IMR-90 (cell line): ENCODE data around the gene TRPM1. TPM values are rescaled to one million over a fixed set of nuclear protein-coding genes. Genes with fewer than 3 reads are reported as not detected.

Experiments used
- ATAC-seq: fragments of 200-7000 bp; cut with Tn5 transposase; 2 replicates; pipeline ENCODE4 v1.9.1; 2020; ENCODE audit warnings: low read depth, mild to moderate bottlenecking, moderate library complexity
- BruUV-seq: library from RNA; stranded (reverse); fragments of 400-500 nt; replicated peaks from 2 replicates; lab custom pipeline; 2021; lab: Mats Ljungman, UMichigan
- CTCF ChIA-PET: fragments of 300-600 bp; formaldehyde crosslinking; extraction: SDS; loops from one replicate; lab custom pipeline; 2021; ENCODE audit warnings: antibody characterized with exemption; lab: Yijun Ruan, JAX
- POLR2A ChIA-PET: fragments of 300-600 bp; sonication (Branson Sonifier 250); formaldehyde crosslinking; loops from one replicate; lab custom pipeline; 2022; ENCODE audit warnings: antibody characterized with exemption; ENCODE audit not compliant: unreplicated experiment; lab: Charles Lee
- DNase-seq: peaks from one replicate; pipeline ENCODE4 v3.0.0; 2013
- H2AFZ ChIP-seq: replicated peaks from 2 replicates; pipeline ENCODE3; 2013; ENCODE audit warnings: low read length, mild to moderate bottlenecking; ENCODE audit not compliant: poor library complexity
- H2AK5ac ChIP-seq: 2 replicates; pipeline ENCODE4 v1.6.1; 2013; ENCODE audit warnings: low read depth, low read length, inconsistent platforms
- H2AK9ac ChIP-seq: replicated peaks from 2 replicates; pipeline ENCODE3; 2013; ENCODE audit warnings: mild to moderate bottlenecking, low read depth, low read length, moderate library complexity; ENCODE audit not compliant: poor library complexity
- H2BK120ac ChIP-seq: 2 replicates; pipeline ENCODE4 v1.6.1; 2013; ENCODE audit warnings: low read depth, low read length, inconsistent platforms
- H2BK15ac ChIP-seq: 3 replicates; pipeline ENCODE4 v1.6.1; 2013; ENCODE audit warnings: low read depth, low read length, inconsistent platforms
- H2BK20ac ChIP-seq: 2 replicates; pipeline ENCODE4 v1.6.1; 2013; ENCODE audit warnings: low read depth, mild to moderate bottlenecking, inconsistent platforms, low read length, moderate library complexity
- H2BK5ac ChIP-seq: 2 replicates; pipeline ENCODE4 v1.6.1; 2013; ENCODE audit warnings: mild to moderate bottlenecking, low read depth, low read length, inconsistent platforms; ENCODE audit not compliant: poor library complexity, severe bottlenecking
- H3K14ac ChIP-seq: replicated peaks from 2 replicates; pipeline ENCODE4 v1.6.1; 2013; ENCODE audit warnings: low read depth, low read length, inconsistent platforms
- H3K18ac ChIP-seq: 2 replicates; pipeline ENCODE4 v1.6.1; 2013; ENCODE audit warnings: low read depth, low read length, control low read depth
- H3K23ac ChIP-seq: 2 replicates; pipeline ENCODE4 v1.6.1; 2013; ENCODE audit warnings: low read depth, low read length, inconsistent platforms
- H3K27ac ChIP-seq: 2 replicates; pipeline ENCODE4 v1.5.1; 2013; ENCODE audit warnings: mild to moderate bottlenecking, control low read depth, low read length; ENCODE audit not compliant: insufficient read depth
- H3K27me3 ChIP-seq: 2 replicates; pipeline ENCODE4 v1.6.1; 2013; ENCODE audit warnings: low read length; ENCODE audit not compliant: control insufficient read depth, insufficient read depth
- H3K36me3 ChIP-seq: 2 replicates; pipeline ENCODE4 v1.6.1; 2013; ENCODE audit warnings: low read length, mixed read lengths; ENCODE audit not compliant: control insufficient read depth, insufficient read depth
- H3K4ac ChIP-seq: 2 replicates; pipeline ENCODE4 v1.6.1; 2013; ENCODE audit warnings: low read depth, low read length, inconsistent platforms
- H3K4me1 ChIP-seq: 2 replicates; pipeline ENCODE4 v1.6.1; 2013; ENCODE audit warnings: low read length, mixed read lengths; ENCODE audit not compliant: control insufficient read depth, insufficient read depth
- H3K4me2 ChIP-seq: 2 replicates; pipeline ENCODE4 v1.6.1; 2013; ENCODE audit warnings: low read depth, mild to moderate bottlenecking, control low read depth, low read length, moderate library complexity
- H3K4me3 ChIP-seq: 2 replicates; pipeline ENCODE4 v1.5.1; 2013; ENCODE audit warnings: low read depth, mild to moderate bottlenecking, control low read depth, low read length, moderate library complexity; ENCODE audit not compliant: insufficient read depth
- H3K56ac ChIP-seq: 2 replicates; pipeline ENCODE4 v1.6.1; 2013; ENCODE audit warnings: low read length, inconsistent platforms; ENCODE audit not compliant: insufficient read depth; ENCODE audit errors: extremely low read depth
- H3K79me1 ChIP-seq, 2 experiments: 2 replicates each; pipeline ENCODE4 v1.6.1; 2013; ENCODE audit warnings: low read length in 2 of 2, inconsistent platforms in 1 of 2, low read depth in 1 of 2
- H3K9ac ChIP-seq: 2 replicates; pipeline ENCODE4 v1.6.1; 2013; ENCODE audit warnings: low read depth, low read length, control low read depth
- H3K9me1 ChIP-seq: 2 replicates; pipeline ENCODE4 v1.6.1; 2013; ENCODE audit warnings: low read length, inconsistent platforms; ENCODE audit not compliant: insufficient read depth
- H3K9me3 ChIP-seq: 2 replicates; pipeline ENCODE4 v1.6.1; 2013; ENCODE audit warnings: low read length; ENCODE audit not compliant: control insufficient read depth, insufficient read depth
- H4K20me1 ChIP-seq: 2 replicates; pipeline ENCODE4 v1.6.1; 2013; ENCODE audit warnings: low read length, inconsistent platforms; ENCODE audit not compliant: insufficient read depth
- H4K5ac ChIP-seq: 2 replicates; pipeline ENCODE4 v1.6.1; 2013; ENCODE audit warnings: mild to moderate bottlenecking, low read depth, low read length, control low read depth
- H4K8ac ChIP-seq, 2 experiments: 2 replicates each; pipeline ENCODE4 v1.6.1; 2013; ENCODE audit warnings: low read depth in 2 of 2, low read length in 2 of 2, control low read depth in 1 of 2, inconsistent platforms in 1 of 2
- H4K91ac ChIP-seq: 2 replicates; pipeline ENCODE4 v1.6.1; 2013; ENCODE audit warnings: low read depth, low read length, inconsistent platforms; ENCODE audit not compliant: insufficient read depth
- CEBPB ChIP-seq: IDR thresholded peaks from 2 replicates; pipeline ENCODE4 v1.6.1; 2012; ENCODE audit warnings: low read depth, low read length, improper control_type of control experiment
- CHD1 ChIP-seq: IDR thresholded peaks from 2 replicates; pipeline ENCODE4 v1.6.1; 2012; ENCODE audit warnings: low read depth, low read length, improper control_type of control experiment
- FOS ChIP-seq: fragments of 150-350 bp; IDR thresholded peaks from 2 replicates; pipeline ENCODE4 v1.6.1; 2016; ENCODE audit warnings: low read depth, low read length
- MAFK ChIP-seq: IDR thresholded peaks from 2 replicates; pipeline ENCODE4 v1.6.1; 2012; ENCODE audit warnings: low read depth, low read length, improper control_type of control experiment
- MAZ ChIP-seq: IDR thresholded peaks from 2 replicates; pipeline ENCODE4 v1.6.1; 2012; ENCODE audit warnings: low read depth, mild to moderate bottlenecking, low read length, improper control_type of control experiment, moderate library complexity, borderline replicate concordance
- MXI1 ChIP-seq: IDR thresholded peaks from 2 replicates; pipeline ENCODE4 v1.6.1; 2012; ENCODE audit warnings: low read depth, mild to moderate bottlenecking, low read length, moderate library complexity, borderline replicate concordance
- POLR2A ChIP-seq: IDR thresholded peaks from 2 replicates; pipeline ENCODE4 v1.6.1; 2012; ENCODE audit warnings: mild to moderate bottlenecking, low read depth, low read length
- RCOR1 ChIP-seq: IDR thresholded peaks from 2 replicates; pipeline ENCODE4 v1.6.1; 2012; ENCODE audit warnings: mild to moderate bottlenecking, low read length, improper control_type of control experiment; ENCODE audit not compliant: insufficient replicate concordance
- RFX5 ChIP-seq: IDR thresholded peaks from 2 replicates; pipeline ENCODE4 v1.8.0; 2012; ENCODE audit warnings: low read depth, mild to moderate bottlenecking, low read length, moderate library complexity
- SMC3 ChIP-seq: fragments of 150-350 bp; IDR thresholded peaks from 2 replicates; pipeline ENCODE4 v1.6.1; 2016; ENCODE audit warnings: low read depth, mild to moderate bottlenecking, antibody characterized with exemption, low read length, moderate library complexity
- WGBS, 2 experiments: methylation state at CpG; one replicate each; pipeline versions ENCODE4 v1.1.5 to v1.1.7; 2013; ENCODE audit warnings: missing lambda C conversion rate in 2 of 2; ENCODE audit not compliant: insufficient read length in 1 of 2; ENCODE audit errors: extremely low coverage in 2 of 2; 5-methylcytosine and 5-hydroxymethylcytosine counted together
- dilution Hi-C: fragments of 300-500 bp; cut with HindIII; formaldehyde crosslinking; loops from one replicate; pipeline ENCODE4 v1.14.3; 2018; ENCODE audit warnings: low sequenced_read_pairs; ENCODE audit not compliant: unreplicated experiment
- in situ Hi-C: fragments of 300-500 bp; cut with MboI; formaldehyde crosslinking; loops from 3 replicates; pipeline ENCODE4 v1.14.3; 2019; ENCODE audit warnings: low sequenced_read_pairs, inconsistent platforms, mixed read lengths
- intact Hi-C: fragments of 100-400 bp; cut with micrococcal nuclease; formaldehyde crosslinking; loops from 2 replicates; pipeline ENCODE4 v1.10.0; 2022
- polyA plus RNA-seq, 3 experiments: library from polyadenylated mRNA; depleted of rRNA; stranded (reverse); fragments of >200 nt; gene quantifications; 2 replicates each; pipeline ENCODE4 v1.2.3, GENCODE V29; 2012; ENCODE audit warnings: low replicate concordance in 1 of 3
- total RNA-seq: library from RNA; depleted of rRNA; stranded (reverse); fragments of >200 nt; gene quantifications from 2 replicates; pipeline ENCODE4 v1.2.3, GENCODE V29; 2012
- TF ChIP-seq, protein P1 (sequence below): conservative IDR thresholded peaks from 2 replicates; pipeline ENCODE4 v1.5.1; 2012; ENCODE audit warnings: mild to moderate bottlenecking, low read depth, low read length, improper control_type of control experiment
- TF ChIP-seq, protein P2 (sequence below): fragments of 150-350 bp; IDR thresholded peaks from 2 replicates; pipeline ENCODE4 v1.6.1; 2016; ENCODE audit warnings: low read depth, mild to moderate bottlenecking, low read length, moderate library complexity, borderline replicate concordance

Gene TRPM1
- total and polyA plus RNA-seq, 2 of the 4 experiments (the other 2 are of a cell fraction) = not detected

DNA sequence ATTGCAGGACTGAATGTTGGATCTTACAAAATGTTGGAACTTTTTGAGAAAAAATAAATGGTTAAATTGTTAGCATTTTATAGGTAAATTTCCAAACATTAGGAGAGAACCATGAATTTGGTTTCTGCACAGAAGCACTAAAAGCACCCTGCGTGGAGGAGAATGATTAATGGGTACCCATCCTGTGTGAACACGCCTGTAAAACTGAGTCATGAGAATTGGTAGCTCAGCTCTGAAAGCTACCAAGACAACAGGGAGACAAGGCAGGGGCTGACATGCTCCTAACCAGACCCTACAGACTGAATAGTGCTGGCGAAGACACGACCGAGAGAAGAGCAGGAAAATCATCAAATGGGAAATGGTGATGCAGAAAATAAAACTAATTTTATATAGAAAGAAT is 77.7 kb downstream of the TRPM1 start:
- peak overlapping the region; percentile 96 for H2BK20ac ChIP-seq
- H3K27ac ChIP-seq = peak overlapping the region; percentile 61
- H3K56ac ChIP-seq = peak overlapping the region; percentile 28; the same call in 1 of the 2 replicates
- no CpG with 5 or more reads among the region's 5 CpGs for WGBS, 2 experiments
- H2BK15ac ChIP-seq = peak overlapping the region; percentile 93; the same call in 2 of the 3 replicates
- DNase-seq (peak; percentile 56), ATAC-seq (no peak)
- dilution Hi-C loops = no loop called here
- peaks cover 20% of the 10 kb centered on the region for H3K9me1 ChIP-seq
- H3K4me1 ChIP-seq = peaks cover 16% of the 10 kb centered on the region
- in situ Hi-C loops = no loop called here
- H4K8ac ChIP-seq = peak overlapping the region; percentile 54 to 91
- intact Hi-C loops = loop anchor here (1.0 kb wide), 1 partner anchor 9 kb away; no protein-coding TSS in a partner anchor
- H2BK120ac ChIP-seq = peak overlapping the region; percentile 97
- H2AK9ac ChIP-seq = peak overlapping the region; percentile 84
- no peaks in the 10 kb centered on the region for H3K36me3 ChIP-seq
- H3K4ac ChIP-seq = peak overlapping the region; percentile 95
- H3K4me3 ChIP-seq = no peak overlapping the region
- peak overlapping the region; percentile 98 for H3K14ac ChIP-seq
- H3K18ac ChIP-seq = peak overlapping the region; percentile 90; the same call in 1 of the 2 replicates
- H3K79me1 ChIP-seq = peaks cover 0 to 8% of the 10 kb centered on the region in 2 experiments; a peak in 1 of 4 replicates
- peak overlapping the region; percentile 92 for H4K91ac ChIP-seq
- no TSS peak for BruUV-seq
- ChIA-PET POLR2A (interaction anchor here (1.5 kb wide), 1 partner anchor 32 kb away, joined by 4 read pairs; the partner anchor contains the start of gene MTMR10), CTCF (interaction anchor here (0.8 to 2.0 kb wide), 2 partner anchors 10 to 105 kb away, joined by 5 read pairs; no protein-coding TSS in a partner anchor)
- H3K9ac ChIP-seq = no peak overlapping the region
- peak overlapping the region; percentile 97 for H2AK5ac ChIP-seq
- H4K5ac ChIP-seq = peak overlapping the region; percentile 79
- TF ChIP-seq MAFK (no peak), MAZ (no peak), POLR2A (no peak), FOS (no peak), RFX5 (no peak), MXI1 (no peak), SMC3 (no peak), CHD1 (no peak), RCOR1 (no peak), CEBPB (no peak)
- TF ChIP-seq, protein P1, sequence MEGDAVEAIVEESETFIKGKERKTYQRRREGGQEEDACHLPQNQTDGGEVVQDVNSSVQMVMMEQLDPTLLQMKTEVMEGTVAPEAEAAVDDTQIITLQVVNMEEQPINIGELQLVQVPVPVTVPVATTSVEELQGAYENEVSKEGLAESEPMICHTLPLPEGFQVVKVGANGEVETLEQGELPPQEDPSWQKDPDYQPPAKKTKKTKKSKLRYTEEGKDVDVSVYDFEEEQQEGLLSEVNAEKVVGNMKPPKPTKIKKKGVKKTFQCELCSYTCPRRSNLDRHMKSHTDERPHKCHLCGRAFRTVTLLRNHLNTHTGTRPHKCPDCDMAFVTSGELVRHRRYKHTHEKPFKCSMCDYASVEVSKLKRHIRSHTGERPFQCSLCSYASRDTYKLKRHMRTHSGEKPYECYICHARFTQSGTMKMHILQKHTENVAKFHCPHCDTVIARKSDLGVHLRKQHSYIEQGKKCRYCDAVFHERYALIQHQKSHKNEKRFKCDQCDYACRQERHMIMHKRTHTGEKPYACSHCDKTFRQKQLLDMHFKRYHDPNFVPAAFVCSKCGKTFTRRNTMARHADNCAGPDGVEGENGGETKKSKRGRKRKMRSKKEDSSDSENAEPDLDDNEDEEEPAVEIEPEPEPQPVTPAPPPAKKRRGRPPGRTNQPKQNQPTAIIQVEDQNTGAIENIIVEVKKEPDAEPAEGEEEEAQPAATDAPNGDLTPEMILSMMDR = no peak
- TF ChIP-seq, protein P2, sequence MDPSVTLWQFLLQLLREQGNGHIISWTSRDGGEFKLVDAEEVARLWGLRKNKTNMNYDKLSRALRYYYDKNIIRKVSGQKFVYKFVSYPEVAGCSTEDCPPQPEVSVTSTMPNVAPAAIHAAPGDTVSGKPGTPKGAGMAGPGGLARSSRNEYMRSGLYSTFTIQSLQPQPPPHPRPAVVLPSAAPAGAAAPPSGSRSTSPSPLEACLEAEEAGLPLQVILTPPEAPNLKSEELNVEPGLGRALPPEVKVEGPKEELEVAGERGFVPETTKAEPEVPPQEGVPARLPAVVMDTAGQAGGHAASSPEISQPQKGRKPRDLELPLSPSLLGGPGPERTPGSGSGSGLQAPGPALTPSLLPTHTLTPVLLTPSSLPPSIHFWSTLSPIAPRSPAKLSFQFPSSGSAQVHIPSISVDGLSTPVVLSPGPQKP = no peak
- H3K23ac ChIP-seq = peak overlapping the region; percentile 90
- H2AFZ ChIP-seq = peak overlapping the region; percentile 92
- H4K20me1 ChIP-seq = no peaks in the 10 kb centered on the region
- H2BK5ac ChIP-seq = peak overlapping the region; percentile 95
- H3K9me3 ChIP-seq = no peaks in the 10 kb centered on the region
- H3K27me3 ChIP-seq = no peaks in the 10 kb centered on the region
- H3K4me2 ChIP-seq = peak overlapping the region; percentile 65; the same call in 1 of the 2 replicates
